Epidermal melanocyte (primary cell): ENCODE measurements around the gene ELOA.
"Not testable (repeated sequence)": the region's sequence is repeated elsewhere in the genome, so short reads cannot be mapped to it uniquely, and the experiment has no call there.

Experiments used
- DNase-seq: peaks from one replicate; pipeline ENCODE4 v3.0.0; 2011; ENCODE audit warnings: low spot score; ENCODE audit not compliant: insufficient read length

The ELOA gene

DNA sequence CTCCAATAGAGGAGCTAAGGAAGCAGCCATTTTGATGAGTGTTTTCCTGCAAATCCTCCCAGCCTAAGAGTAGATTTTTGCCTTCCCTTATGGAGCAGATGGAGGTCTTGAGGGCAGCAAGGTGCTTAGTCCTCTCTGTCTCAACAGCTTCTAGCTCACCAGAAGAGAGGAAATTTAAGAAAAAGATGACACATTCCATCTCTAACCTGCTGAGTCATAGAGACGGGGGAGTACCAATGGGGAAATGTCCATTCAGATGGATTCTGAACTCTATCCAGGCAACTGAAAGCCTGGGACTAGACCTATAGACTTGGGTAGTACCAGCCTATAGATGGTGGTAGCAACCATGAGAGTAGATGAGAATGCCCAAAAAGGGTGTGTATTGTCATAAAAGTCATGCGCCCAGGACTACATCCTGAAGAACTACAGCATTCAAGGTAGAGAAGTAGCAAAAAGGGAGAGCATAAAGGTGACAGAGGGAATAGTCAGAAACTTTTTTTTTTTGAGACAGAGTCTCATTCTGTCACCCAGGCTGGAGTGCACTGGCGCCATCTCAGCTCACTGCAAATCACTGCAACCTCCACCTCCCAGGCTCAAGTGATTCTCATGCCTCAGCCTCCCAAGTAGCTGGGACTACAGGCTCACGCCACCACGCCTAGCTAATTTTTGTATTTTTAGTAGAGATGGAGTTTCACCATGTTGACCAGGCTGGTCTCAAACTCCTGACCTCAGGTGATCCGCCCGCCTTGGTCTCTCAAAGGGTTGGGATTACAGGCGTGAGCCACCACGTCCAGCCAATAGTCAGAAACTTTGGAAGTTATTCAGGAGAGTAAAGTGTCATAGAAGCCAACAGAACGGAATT is 10.7 kb upstream of the ELOA start:
- no peak for DNase-seq

DNA sequence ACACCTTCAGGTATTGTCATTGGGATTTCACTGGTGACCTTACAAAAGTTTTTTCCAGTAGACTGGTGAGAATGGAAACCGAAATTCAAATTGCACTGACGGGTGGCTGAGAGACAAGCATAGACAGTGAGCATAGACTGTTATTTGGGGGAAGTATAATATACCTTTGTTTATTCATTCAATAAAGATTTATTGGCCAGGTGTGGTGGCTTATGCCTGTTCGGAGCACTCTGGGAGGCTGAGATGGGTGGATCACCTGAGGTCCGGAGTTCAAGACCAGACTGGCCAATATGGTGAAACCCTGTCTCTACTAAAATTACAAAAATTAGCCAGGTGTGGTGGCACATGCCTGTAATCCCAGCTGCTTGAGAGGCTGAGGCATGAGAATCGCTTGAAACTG is 10.0 kb upstream of the ELOA start:
- not testable (repeated sequence) for DNase-seq

- DNase-seq = no peak
Measured at GRCh38 chr1:23736437-23737134, 6.7 kb upstream of the ELOA start.

GRCh38 chr1:23741609-23742008 is 1.7 kb upstream of the ELOA start:
- DNase-seq = no peak

DNA sequence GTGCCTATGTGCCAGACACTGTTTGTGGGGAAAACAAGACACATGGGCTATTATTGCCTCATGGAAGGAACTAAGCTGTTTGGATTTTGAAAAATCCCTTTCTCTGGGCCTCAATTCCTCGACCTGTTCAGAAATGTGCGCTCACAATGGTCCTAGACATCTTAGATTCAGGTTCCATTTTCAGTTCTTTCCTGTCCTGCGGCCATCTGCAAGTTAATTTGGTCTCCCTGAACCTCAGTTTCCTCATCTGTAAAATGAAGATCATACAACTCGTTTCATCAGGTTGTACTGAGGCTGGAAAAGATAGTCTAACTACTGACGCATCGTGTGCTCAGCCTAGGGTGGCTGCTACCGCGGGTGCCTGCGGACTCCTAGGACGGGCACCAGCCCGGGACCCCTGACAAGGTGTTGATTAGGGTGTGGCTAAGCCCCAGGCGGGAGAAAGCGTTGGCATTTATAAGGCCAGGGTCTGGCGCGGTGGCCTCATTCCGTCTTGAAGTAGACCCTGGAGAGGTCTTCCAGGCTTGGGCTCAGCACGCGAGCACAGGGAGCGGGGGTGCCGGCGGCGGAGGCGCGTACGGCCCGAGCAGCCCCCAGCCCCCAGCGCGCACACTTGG is 493 bp upstream of the ELOA start:
- DNase-seq = no peak

DNA sequence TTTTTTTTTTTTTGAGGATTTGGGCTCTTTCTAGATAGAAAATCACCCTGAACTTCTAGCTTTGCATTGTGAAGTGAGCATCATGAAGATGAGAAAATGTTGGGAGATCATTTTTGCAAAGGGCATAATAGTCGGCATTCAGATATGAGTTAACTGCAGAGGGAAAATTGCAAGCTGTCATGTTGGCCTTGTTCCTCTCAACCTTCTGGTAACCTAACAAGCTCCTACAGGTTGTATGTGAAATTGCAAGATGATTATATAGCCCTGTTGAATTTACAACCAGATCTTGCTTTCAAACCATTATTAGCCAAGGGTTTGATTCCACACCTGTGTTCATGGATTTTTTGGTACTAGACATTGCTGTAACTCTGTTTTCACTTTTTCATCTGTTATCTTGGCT is 2.2 kb downstream of the ELOA start:
- peak; percentile 66 for DNase-seq

DNA sequence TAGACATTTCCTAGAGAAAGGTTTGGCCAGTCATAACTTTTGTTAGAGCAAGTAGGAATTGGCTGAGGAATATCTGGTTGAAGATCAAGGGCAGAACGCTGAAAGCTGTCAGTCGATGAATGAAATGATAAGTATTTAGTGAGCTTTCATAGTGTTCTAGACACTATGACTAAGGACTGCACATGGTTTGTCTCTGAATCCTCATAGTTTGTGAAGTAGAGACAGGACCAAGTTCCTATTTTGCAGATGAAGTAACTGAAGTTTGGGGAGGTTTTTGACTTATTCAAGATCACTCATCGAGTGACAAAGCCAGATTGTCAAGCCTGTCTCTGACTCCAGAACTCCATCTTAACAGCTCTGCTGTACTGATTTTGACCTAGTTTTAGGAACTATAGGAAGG is 4.7 kb downstream of the ELOA start:
- DNase-seq = no peak

- DNase-seq = peak; percentile 49
Measured at GRCh38 chr1:23751050-23751814, 8.0 kb downstream of the ELOA start.

DNA sequence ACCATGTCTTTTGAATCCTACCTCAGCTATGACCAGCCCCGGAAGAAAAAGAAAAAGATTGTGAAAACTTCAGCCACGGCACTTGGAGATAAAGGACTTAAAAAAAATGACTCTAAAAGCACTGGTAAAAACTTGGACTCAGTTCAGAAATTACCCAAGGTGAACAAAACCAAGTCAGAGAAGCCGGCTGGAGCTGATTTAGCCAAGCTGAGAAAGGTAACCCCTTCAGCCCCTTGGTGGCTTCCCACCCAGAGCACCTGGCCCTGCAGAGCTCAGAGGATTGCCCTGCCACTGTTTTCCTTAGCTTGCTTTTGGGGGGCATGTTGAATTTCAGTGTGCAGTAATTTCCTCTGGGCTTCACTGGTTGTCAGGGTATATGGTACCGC is 8.5 kb downstream of the ELOA start:
- DNase-seq = no peak

- no peak for DNase-seq
Measured at GRCh38 chr1:23752909-23753308, 9.6 kb downstream of the ELOA start.

DNA sequence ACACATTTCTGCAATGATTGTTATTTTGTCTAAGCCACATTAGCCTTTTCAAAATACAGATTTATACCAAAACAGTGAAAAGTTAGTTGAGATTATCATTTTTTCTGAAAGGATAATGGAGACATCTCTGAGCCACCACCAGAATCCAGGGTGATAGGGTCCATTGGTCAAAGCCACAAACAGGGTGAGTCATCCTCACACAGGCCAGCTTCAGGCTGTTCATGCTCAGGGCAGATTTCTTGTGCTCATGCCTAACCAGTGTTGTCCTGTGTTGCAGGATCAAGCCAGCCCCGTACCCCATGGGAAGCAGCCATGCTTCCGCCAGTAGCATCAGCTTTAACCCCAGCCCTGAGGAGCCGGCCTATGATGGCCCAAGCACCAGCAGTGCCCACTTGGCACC is 13.4 kb downstream of the ELOA start:
- no peak for DNase-seq

GRCh38 chr1:23757812-23758211 is 14.5 kb downstream of the ELOA start:
- no peak for DNase-seq

- no peak for DNase-seq
Measured at GRCh38 chr1:23759277-23759676, 16.0 kb downstream of the ELOA start.

DNA sequence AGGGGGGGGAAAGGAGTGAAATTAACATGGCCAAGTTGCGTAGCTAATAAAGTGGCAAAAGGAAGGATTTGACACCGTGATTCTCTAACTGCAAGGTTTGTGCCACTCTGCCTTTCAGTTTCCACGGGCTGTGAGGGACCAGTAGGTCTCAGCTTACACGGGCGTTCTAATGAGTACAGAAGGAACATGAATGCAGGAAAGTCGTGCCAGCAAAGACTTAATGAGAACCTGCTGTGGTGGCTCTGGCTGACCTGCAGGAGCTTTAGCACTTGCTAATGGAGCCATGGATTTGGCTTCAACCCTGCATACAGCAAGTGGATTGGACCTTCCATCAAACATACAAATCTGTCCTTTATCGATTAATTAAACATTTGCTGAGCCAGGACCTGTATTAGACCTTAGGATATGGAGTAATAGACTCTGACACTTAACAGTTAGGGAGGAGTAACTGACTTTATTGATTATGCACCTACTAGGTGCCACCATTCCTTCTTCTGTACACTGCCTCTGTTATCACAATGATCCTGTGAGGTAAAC is 19.8 kb downstream of the ELOA start:
- no peak for DNase-seq

DNA sequence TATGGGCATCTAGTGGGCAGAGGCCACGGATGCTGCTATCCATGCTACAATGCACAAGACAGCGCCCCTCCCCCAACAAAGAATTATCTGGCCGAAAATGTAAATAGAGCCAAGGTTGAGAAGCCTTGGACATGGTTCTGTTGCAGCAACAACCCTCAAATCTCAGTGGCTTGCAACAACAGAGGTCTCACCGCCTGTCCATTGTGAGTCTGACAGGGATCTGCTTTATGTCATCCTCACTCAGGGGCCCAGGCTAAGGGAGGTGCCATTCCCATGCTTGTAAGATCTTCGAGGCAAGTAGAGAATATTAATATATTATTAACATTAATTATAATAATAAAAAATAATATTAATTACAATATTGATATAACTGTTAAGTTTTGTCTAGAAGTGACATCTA is 25.5 kb downstream of the ELOA start:
- DNase-seq = no peak

- DNase-seq = no peak
Measured at GRCh38 chr1:23772049-23772853, 29.0 kb downstream of the ELOA start.

DNA sequence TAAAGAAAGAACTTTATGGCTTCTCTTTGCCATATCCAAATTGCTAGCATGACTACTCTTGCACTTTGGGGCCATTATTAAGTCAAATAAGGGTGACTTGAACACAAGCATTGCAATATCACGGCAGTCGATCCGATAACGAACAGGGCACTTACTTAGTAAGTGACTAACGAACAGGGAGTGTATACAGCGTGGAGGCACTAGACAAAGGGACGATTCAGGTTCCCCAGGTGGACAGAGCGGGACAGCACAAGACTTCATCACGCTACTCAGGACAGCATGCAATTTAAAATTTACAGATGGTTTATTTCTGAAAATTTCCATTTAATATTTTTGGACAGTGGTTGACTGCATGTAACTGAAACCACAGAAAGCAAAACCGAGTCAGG is 29.6 kb downstream of the ELOA start:
- DNase-seq = no peak

- no peak for DNase-seq
Measured at GRCh38 chr1:23774174-23774880, 31.1 kb downstream of the ELOA start.

- no peak for DNase-seq
Measured at GRCh38 chr1:23776217-23776616, 32.9 kb downstream of the ELOA start.
